ENCODE data around the gene USP32. TPM values are rescaled to one million over a fixed set of nuclear protein-coding genes. Genes with fewer than 3 reads are reported as not detected.
"Not testable (repeated sequence)": the region's sequence is repeated elsewhere in the genome, so short reads cannot be mapped to it uniquely, and the experiment has no call there.

The USP32 gene
- total and polyA plus RNA-seq, 5 donors, result 13.3 to 43.2 (median 32.8) TPM

DNA sequence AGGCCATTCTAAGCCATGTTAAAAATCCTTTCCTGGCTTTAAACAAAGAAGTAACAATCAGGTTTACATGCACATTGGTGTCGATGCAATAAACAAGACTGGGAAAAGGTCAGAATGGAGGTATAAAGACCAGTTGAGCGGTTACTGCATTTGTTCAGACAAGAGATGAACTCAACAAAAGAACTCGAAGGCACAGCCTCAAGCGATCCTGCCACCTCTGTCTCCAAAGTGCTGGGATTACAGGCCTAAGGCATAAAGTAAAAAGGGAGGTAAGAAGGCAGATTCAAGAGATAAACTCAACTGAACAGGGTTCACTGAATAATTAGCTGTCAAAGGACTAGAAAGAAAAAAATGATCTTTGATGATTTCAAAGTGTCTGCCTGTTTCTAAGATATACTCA lies 39.4 kb downstream of the USP32 start:
- intact Hi-C loops (cut with DNase I), result no loop called here
- DNase-seq (no peak), ATAC-seq (no peak)
- Histone ChIP-seq H3K27ac (ENCODE audit: low read length) (no peak overlapping the region), H3K27me3 (ENCODE audit: control insufficient read depth, insufficient read depth) (no peaks in the 10 kb centered on the region), H3K4me3 (ENCODE audit: low read length) (no peak overlapping the region), H3K9me3 (ENCODE audit: control insufficient read depth, low read length) (no peaks in the 10 kb centered on the region), H3K4me1 (ENCODE audit: control insufficient read depth, insufficient read depth, low read length) (no peaks in the 10 kb centered on the region)
- WGBS, result 99% methylated on average over 4 of the region's 4 CpGs

DNA sequence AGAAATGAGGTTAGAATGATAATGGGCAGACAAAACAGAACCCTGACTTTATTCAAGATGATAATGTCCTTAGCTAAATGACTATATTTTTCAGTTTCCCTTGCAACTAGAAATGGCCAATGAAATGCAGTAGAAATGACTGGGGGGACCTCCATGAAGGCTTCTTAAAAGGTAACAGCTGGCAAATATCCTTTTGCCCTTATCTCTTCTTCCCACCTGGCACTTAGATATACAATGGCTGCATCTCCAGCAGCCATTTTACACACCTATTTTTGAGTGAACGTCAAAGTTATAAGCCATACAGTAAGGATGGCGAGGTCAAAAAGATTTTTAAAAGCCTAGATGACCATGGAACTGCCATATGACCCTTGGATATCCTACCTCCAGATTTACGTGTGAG lies 39.9 kb downstream of the USP32 start:
- Histone ChIP-seq H3K4me1 (ENCODE audit: control insufficient read depth, insufficient read depth, low read length) (no peaks in the 10 kb centered on the region), H3K9me3 (ENCODE audit: control insufficient read depth, low read length) (no peaks in the 10 kb centered on the region), H3K27ac (ENCODE audit: low read length) (no peak overlapping the region), H3K27me3 (ENCODE audit: control insufficient read depth, insufficient read depth) (no peaks in the 10 kb centered on the region), H3K4me3 (ENCODE audit: low read length) (no peak overlapping the region)
- WGBS, result 95% methylated on average over 3 of the region's 3 CpGs
- DNase-seq (no peak), ATAC-seq (no peak)
- intact Hi-C loops (cut with DNase I), result no loop called here

DNA sequence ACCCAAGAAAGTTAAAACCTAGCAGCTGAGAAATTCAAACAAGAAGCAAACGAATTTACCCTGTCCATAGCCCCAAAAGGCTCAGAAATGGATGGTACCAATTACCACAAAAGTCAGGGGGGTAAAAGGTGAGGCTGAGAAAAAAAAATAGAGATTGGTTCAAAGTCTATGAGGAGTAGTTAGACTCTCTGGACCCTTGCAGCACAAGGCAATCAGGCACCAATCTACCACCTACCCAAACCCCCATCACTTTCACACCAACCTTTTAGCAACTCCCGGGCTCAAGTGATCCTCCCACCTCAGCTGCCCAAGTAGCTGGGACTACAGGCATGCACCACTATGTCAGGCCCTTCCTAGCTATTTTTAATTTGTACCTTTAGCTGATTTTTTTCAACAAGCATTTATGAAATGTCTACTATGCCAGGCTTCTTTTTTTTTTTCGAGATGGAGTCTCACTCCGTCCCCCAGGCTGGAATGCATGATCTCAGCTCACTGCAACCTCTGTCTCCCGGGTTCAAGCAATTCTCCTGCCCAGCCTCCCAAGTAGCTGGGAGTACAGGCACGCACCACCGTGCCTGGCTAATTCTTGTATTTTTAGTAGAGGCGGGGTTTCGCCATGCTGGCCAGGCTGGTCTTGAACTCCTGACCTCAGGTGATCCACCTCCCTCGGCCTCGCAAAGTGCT lies 40.8 kb downstream of the USP32 start:
- no peaks in the 10 kb centered on the region for H3K4me1 ChIP-seq (ENCODE audit: control insufficient read depth, insufficient read depth, low read length)
- no peaks in the 10 kb centered on the region for H3K27me3 ChIP-seq (ENCODE audit: control insufficient read depth, insufficient read depth)
- ATAC-seq (no peak), DNase-seq (no peak)
- no peaks in the 10 kb centered on the region for H3K9me3 ChIP-seq (ENCODE audit: control insufficient read depth, low read length)
- H3K4me3 ChIP-seq (ENCODE audit: low read length), result no peak overlapping the region
- H3K27ac ChIP-seq (ENCODE audit: low read length), result no peak overlapping the region
- intact Hi-C loops (cut with DNase I), result no loop called here
- 86% methylated on average over 11 of the region's 11 CpGs for WGBS

DNA sequence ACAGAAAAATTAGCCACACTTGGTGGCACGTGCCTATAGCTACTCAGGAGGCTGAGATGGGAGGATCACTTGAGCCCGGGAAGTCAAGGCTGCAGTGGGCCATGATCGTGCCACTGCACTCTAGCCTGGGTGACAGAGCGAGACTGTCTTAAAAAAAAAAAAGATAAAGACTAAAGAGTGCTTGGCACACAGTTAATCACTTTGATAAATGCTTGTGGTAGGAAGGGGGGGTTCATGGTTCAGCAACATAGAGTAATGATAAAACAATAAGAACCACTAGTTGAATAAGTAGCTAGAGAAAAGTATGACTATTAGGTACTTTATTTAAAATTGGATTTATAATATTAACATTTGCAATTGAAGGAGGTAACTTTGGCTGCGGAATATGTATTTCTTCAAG lies 43.3 kb downstream of the USP32 start:
- no peaks in the 10 kb centered on the region for H3K9me3 ChIP-seq (ENCODE audit: control insufficient read depth, low read length)
- WGBS, result 96% methylated on average over 5 of the region's 5 CpGs
- no peak overlapping the region for H3K4me3 ChIP-seq (ENCODE audit: low read length)
- no peaks in the 10 kb centered on the region for H3K4me1 ChIP-seq (ENCODE audit: control insufficient read depth, insufficient read depth, low read length)
- no peak for DNase-seq
- intact Hi-C loops (cut with DNase I), result no loop called here
- H3K27me3 ChIP-seq (ENCODE audit: control insufficient read depth, insufficient read depth), result no peaks in the 10 kb centered on the region
- ATAC-seq, result no peak
- H3K27ac ChIP-seq (ENCODE audit: low read length), result no peak overlapping the region

DNA sequence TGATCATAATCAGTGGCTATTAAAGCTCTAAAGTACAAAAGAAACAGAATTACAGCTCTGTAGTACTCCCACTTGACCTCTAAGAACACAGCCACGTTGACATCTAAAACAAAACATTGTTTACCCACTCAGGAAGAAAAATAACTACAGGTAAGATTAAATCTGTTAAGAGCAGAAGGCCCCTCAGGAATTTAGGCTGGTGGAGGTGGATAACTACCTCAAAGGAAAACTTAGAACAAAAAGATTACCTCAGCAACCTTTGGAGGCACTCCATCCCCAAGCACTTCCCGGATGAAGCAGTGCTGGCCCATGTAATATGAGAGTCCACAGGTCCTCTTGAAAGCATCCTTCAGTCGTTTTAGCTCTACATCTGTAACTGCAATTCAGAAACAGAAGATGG lies 46.7 kb downstream of the USP32 start:
- Histone ChIP-seq H3K4me3 (ENCODE audit: low read length) (no peak overlapping the region), H3K9me3 (ENCODE audit: control insufficient read depth, low read length) (no peaks in the 10 kb centered on the region), H3K27ac (ENCODE audit: low read length) (no peak overlapping the region), H3K4me1 (ENCODE audit: control insufficient read depth, insufficient read depth, low read length) (no peaks in the 10 kb centered on the region), H3K27me3 (ENCODE audit: control insufficient read depth, insufficient read depth) (no peaks in the 10 kb centered on the region)
- ATAC-seq (no peak), DNase-seq (no peak)
- WGBS, result 57% methylated on average over 3 of the region's 3 CpGs
- intact Hi-C loops (cut with DNase I), result no loop called here

DNA sequence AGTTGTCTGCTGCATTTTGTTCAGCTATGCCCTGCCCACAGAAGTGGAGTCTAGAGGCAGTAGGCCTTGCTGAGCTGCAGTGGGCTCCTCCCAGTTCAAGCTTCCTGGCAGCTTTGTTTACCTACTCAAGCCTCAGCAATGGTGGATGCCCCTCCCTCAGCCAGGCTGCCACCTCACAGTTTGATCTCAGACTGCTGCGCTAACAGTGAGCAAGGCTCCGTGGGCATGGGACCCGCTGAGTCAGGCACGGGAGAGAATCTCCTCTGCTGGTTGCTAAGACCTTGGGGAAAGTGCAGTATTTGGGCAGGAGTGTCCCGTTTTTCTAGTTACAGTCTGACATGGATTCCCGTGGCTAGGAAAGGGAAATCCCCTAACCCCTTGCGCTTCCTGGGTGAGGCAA lies 49.4 kb downstream of the USP32 start:
- H3K4me3 ChIP-seq (ENCODE audit: low read length); H3K9me3 ChIP-seq (ENCODE audit: control insufficient read depth, low read length); H3K4me1 ChIP-seq (ENCODE audit: control insufficient read depth, insufficient read depth, low read length); ATAC-seq; H3K27ac ChIP-seq (ENCODE audit: low read length); H3K27me3 ChIP-seq (ENCODE audit: control insufficient read depth, insufficient read depth); intact Hi-C loops (cut with DNase I); DNase-seq: not testable (repeated sequence)
- 94% methylated on average over 7 of the region's 7 CpGs for WGBS

DNA sequence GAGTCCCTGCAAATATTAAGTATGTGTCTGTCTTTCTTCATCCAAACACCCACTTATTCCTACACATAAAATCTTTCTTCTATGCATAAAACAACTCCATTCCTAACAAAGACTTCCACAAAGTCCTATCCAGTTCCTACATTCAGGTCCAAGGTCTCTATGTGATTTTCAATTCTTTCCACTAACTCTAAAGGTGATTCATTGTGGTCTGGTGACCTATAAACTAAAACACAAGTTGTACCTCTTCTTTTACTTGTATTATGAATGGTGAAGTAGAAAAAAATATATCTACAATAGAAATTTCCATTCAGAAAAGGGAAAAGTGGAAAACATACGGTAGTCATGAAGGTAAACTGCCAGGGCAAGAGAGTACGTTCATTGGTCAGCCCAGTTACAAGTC lies 56.6 kb downstream of the USP32 start:
- DNase-seq (no peak), ATAC-seq (no peak)
- Histone ChIP-seq H3K4me3 (ENCODE audit: low read length) (no peak overlapping the region), H3K9me3 (ENCODE audit: control insufficient read depth, low read length) (no peaks in the 10 kb centered on the region), H3K4me1 (ENCODE audit: control insufficient read depth, insufficient read depth, low read length) (no peaks in the 10 kb centered on the region), H3K27ac (ENCODE audit: low read length) (no peak overlapping the region), H3K27me3 (ENCODE audit: control insufficient read depth, insufficient read depth) (no peaks in the 10 kb centered on the region)
- WGBS, result 92% methylated on average over 2 of the region's 2 CpGs
- intact Hi-C loops (cut with DNase I), result no loop called here

DNA sequence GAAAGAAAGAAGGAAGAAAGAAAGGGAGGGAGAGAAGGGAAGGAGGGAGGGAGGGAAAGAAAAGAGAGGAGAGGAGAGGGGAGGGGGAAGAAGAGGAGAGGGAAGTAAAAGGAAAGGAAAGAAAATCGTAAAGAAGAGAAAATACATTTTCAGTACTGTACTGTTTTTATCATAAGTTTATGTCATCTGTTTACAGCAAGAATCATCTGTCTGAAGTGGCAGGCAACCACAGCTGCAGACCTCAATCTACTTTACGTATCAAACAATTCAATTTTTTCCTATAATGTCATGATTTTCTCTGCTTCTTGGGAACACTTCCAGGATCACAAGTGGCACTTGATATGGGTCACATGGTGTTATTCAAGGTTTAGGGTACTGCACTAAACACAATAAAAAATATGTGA lies 58.3 kb downstream of the USP32 start:
- intact Hi-C loops (cut with DNase I), result no loop called here
- H3K4me1 ChIP-seq (ENCODE audit: control insufficient read depth, insufficient read depth, low read length), result peaks cover under 1% of the 10 kb centered on the region
- no peak overlapping the region for H3K27ac ChIP-seq (ENCODE audit: low read length)
- H3K27me3 ChIP-seq (ENCODE audit: control insufficient read depth, insufficient read depth), result no peaks in the 10 kb centered on the region
- no peak overlapping the region for H3K4me3 ChIP-seq (ENCODE audit: low read length)
- 50% methylated on average over 2 of the region's 2 CpGs for WGBS
- H3K9me3 ChIP-seq (ENCODE audit: control insufficient read depth, low read length), result no peaks in the 10 kb centered on the region
- no peak for ATAC-seq
- DNase-seq, result no peak

DNA sequence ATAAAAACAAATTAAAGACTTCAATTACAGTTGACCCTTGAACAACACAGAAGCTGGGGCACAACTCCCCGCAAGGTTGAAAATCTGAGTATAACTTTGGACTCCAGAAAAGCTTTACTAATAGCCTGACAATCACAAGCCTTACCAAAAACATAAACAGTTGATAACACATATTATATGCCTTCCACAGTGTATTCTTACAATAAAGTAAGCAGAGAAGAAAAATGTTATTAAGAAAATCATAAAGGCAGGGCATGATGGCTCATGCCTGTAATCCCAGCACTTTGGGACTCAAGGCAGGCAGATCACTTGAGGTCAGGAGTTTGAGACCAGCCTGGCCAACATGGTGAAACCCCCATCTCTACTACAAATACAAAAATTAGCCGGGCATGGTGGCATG lies 58.9 kb downstream of the USP32 start:
- H3K27ac ChIP-seq (ENCODE audit: low read length); ATAC-seq; intact Hi-C loops (cut with DNase I): not testable (repeated sequence)

DNA sequence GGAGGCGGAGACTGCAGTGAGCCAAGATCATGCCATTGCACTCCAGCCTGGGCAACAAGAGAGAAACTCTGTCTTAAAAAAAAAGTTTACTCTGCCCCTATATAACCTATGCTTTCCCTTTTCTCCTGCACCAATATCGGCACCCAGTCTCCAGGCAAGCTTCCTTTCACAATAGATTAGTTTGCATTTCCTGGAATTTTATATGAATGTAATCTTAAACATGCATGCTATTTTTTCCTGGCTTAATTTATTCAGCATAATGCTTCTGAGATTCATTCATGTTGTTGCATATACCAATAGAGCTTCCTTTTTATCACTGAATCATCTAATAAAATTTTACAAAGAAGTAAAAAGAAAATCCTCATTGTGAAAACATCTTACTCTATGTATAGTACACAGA lies 59.4 kb downstream of the USP32 start:
- no peaks in the 10 kb centered on the region for H3K27me3 ChIP-seq (ENCODE audit: control insufficient read depth, insufficient read depth)
- peaks cover 2% of the 10 kb centered on the region for H3K4me1 ChIP-seq (ENCODE audit: control insufficient read depth, insufficient read depth, low read length)
- 72% methylated on average over 2 of the region's 2 CpGs for WGBS
- no peak overlapping the region for H3K4me3 ChIP-seq (ENCODE audit: low read length)
- DNase-seq (no peak), ATAC-seq (no peak)
- intact Hi-C loops (cut with DNase I), result no loop called here
- no peak overlapping the region for H3K27ac ChIP-seq (ENCODE audit: low read length)
- H3K9me3 ChIP-seq (ENCODE audit: control insufficient read depth, low read length), result no peaks in the 10 kb centered on the region

More for the DNA sequence above, 58.9 kb downstream of the USP32 start:
- not testable (repeated sequence) for H3K27me3 ChIP-seq (ENCODE audit: control insufficient read depth, insufficient read depth); H3K4me3 ChIP-seq (ENCODE audit: low read length); H3K9me3 ChIP-seq (ENCODE audit: control insufficient read depth, low read length); H3K4me1 ChIP-seq (ENCODE audit: control insufficient read depth, insufficient read depth, low read length); DNase-seq
- WGBS, result 89% methylated on average over 2 of the region's 2 CpGs

DNA sequence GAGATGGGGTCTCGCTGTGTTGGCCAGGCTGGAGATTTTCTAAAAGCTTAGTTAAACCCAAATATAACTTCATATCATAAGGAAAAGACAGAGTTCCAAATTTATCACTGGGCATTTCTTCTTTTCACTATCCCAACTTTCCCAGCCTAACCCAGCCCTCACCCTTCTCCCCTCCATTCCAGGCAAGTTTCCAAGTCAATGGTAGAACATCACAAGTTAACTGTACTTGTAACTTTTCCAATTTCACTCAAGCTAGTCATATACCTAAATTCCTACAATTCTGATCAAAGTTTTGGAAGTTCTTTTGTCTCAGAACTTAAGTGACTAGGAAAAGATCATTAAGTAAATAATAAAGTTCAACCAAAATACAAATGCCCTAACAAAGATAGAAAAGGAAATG lies 61.2 kb downstream of the USP32 start:
- 98% methylated on average over 1 of the region's 1 CpG for WGBS
- ATAC-seq, result no peak

DNA sequence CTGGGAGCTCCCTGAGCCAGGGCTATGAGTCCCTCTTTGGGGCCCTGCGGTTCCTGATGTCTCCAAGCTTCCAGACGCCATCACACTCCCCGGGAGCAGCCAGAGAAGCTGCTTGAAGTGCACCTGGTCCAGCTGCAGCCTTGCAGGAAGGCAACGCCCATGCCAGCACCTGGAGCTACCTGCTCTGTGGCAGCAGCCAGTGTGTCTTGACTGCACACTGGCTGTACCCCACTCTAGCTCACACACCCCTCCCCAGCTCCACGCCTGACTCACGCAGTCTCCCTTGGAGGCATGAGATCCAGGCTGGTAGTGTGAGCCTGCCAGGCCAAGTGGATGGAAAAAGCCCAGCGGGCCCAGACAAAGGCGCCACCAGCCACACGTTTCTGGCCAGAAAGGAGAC lies 63.3 kb downstream of the USP32 start:
- intact Hi-C loops (cut with DNase I), result no loop called here
- H3K9me3 ChIP-seq (ENCODE audit: control insufficient read depth, low read length), result no peaks in the 10 kb centered on the region

More for the DNA sequence above, 61.2 kb downstream of the USP32 start:
- intact Hi-C loops (cut with DNase I), result no loop called here
- Histone ChIP-seq H3K4me1 (ENCODE audit: control insufficient read depth, insufficient read depth, low read length) (peaks cover 2% of the 10 kb centered on the region), H3K27ac (ENCODE audit: low read length) (no peak overlapping the region), H3K9me3 (ENCODE audit: control insufficient read depth, low read length) (no peaks in the 10 kb centered on the region), H3K27me3 (ENCODE audit: control insufficient read depth, insufficient read depth) (no peaks in the 10 kb centered on the region), H3K4me3 (ENCODE audit: low read length) (no peak overlapping the region)
- no peak for DNase-seq

More for the DNA sequence above, 63.3 kb downstream of the USP32 start:
- no peak overlapping the region for H3K27ac ChIP-seq (ENCODE audit: low read length)
- H3K4me1 ChIP-seq (ENCODE audit: control insufficient read depth, insufficient read depth, low read length), result peaks cover 2% of the 10 kb centered on the region
- ATAC-seq (no peak), DNase-seq (no peak)
- no peak overlapping the region for H3K4me3 ChIP-seq (ENCODE audit: low read length)
- no peaks in the 10 kb centered on the region for H3K27me3 ChIP-seq (ENCODE audit: control insufficient read depth, insufficient read depth)
- WGBS, result 93% methylated on average over 9 of the region's 9 CpGs

Measured in right cardiac atrium (tissue), 5 donors.